ENCODE data around the gene SH3GL1. TPM values are rescaled to one million over a fixed set of nuclear protein-coding genes. Genes with fewer than 3 reads are reported as not detected.

The SH3GL1 gene
- total and polyA plus RNA-seq, 11 donors = 14.4 to 43.6 (median 22.2) TPM

DNA sequence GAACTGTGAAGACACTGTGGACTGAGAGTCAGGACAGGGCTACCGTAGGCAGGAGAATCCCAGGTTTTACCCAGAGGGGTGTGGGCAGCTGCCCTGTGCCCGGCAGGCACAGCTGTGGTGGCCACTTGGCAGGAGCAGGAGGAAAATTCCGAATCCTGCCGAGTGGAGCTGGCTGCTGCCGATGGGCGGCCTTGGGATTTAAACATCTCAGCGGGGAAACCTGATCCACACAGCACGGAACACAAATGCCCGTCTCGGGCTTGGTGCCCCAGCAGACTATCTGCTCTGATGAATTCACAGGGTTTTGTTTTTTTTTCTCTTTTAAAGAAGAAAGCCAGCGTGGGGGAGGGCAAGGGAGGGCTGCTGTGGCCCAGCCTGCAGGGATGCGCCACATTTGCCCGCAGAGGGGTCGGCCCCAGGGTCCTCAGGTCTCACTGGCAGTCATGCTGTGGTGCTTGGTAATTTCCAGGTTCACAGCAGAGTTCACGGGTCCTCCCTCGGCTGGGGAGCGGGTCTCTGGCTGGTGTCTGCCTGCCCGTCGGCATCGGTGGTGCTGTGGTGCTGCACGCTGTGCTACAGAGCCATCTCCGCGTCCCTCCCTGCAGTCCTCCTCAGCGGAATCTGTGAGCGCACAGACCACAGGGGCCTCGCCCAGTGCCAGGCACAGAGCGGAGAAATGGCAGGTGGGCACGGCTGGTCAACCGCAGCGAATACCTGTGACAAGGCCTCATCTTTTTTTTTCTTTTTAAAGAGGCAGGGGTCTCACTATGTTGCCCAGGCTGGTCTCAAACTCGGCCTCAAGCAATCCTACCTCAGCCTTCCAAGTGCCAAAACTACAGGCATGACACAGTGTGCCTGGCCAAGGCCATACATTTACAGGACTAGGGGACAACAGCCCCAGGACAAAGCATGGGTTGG is 28.8 kb downstream of the SH3GL1 start:
- ATAC-seq = no peak
- no peak for TF ChIP-seq POLR2A (IDR thresholded peaks at IDR 0.05)
- TF ChIP-seq, protein P1, sequence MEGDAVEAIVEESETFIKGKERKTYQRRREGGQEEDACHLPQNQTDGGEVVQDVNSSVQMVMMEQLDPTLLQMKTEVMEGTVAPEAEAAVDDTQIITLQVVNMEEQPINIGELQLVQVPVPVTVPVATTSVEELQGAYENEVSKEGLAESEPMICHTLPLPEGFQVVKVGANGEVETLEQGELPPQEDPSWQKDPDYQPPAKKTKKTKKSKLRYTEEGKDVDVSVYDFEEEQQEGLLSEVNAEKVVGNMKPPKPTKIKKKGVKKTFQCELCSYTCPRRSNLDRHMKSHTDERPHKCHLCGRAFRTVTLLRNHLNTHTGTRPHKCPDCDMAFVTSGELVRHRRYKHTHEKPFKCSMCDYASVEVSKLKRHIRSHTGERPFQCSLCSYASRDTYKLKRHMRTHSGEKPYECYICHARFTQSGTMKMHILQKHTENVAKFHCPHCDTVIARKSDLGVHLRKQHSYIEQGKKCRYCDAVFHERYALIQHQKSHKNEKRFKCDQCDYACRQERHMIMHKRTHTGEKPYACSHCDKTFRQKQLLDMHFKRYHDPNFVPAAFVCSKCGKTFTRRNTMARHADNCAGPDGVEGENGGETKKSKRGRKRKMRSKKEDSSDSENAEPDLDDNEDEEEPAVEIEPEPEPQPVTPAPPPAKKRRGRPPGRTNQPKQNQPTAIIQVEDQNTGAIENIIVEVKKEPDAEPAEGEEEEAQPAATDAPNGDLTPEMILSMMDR (IDR thresholded peaks at IDR 0.05) = no peak
- Histone ChIP-seq H3K4me1 (peaks cover 24 to 96% (median 87%) of the 10 kb centered on the region in 12 donors), H3K27me3 (no peaks in the 10 kb centered on the region), H3K36me3 (peaks cover 0 to 15% (median 0%) of the 10 kb centered on the region in 9 donors), H3K4me3 (no peak overlapping the region), H3K9me3 (no peaks in the 10 kb centered on the region), H3K27ac (peak overlapping the region in 2 of 12 donors; percentile 19 to 94)
- 82 to 91% (median 85%) methylated on average over 23 to 31 of the region's 31 CpGs for WGBS, 4 donors
- DNase-seq = peak in 3 of 5 donors; percentile 19 to 60 (median 47)
- intact Hi-C loops (cut with DNase I) = loop anchor here in 1 of 10 donors (2.0 kb wide), 1 partner anchor 27 kb away; no protein-coding TSS in a partner anchor

DNA sequence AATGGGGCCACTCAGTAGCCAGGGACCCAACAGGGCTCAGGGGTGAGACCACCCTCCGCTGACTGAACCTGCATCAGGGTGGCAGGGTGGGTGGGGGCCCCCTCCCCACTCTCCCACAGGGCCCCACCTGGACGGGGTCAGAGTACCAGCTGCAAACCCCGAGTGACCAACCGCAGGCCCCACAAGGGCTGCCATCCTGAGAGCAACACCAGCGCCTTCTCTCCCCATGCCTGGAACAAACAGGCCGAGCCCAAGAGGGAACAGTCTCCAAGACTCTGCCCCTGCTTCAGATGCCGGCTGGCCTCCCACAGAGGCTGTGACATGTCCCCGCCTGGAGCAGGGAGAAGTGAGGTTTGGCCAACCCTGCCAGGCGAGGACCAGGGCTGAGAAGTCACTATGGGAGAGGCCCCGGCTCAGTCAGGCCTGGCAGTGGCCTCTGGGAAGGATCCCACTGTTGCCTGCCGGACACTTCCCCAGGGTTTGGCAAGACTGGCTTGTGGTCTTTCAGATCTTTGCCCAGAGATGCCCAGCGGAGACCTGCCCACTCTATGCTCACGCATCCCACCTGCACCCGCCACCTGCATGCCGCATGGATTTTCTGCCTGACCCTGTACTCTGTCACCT is 29.8 kb downstream of the SH3GL1 start:
- intact Hi-C loops (cut with DNase I) = no loop called here
- WGBS, 4 donors = 90 to 96% (median 94%) methylated on average over 10 to 15 of the region's 15 CpGs
- TF ChIP-seq, protein P1 (IDR thresholded peaks at IDR 0.05) = no peak
- no peak for TF ChIP-seq POLR2A (IDR thresholded peaks at IDR 0.05)
- peaks cover 0 to 25% (median 6%) of the 10 kb centered on the region in 9 donors for H3K36me3 ChIP-seq
- H3K27ac ChIP-seq = peak overlapping the region in 5 of 12 donors; percentile 19 to 94 (median 74)
- no peak for ATAC-seq
- H3K4me3 ChIP-seq = peak overlapping the region in 2 of 12 donors; percentile 47 to 50
- no peaks in the 10 kb centered on the region for H3K27me3 ChIP-seq
- H3K9me3 ChIP-seq = no peaks in the 10 kb centered on the region
- DNase-seq = peak in 1 of 5 donors; percentile 15
- peaks cover 21 to 86% (median 78%) of the 10 kb centered on the region in 12 donors for H3K4me1 ChIP-seq

DNA sequence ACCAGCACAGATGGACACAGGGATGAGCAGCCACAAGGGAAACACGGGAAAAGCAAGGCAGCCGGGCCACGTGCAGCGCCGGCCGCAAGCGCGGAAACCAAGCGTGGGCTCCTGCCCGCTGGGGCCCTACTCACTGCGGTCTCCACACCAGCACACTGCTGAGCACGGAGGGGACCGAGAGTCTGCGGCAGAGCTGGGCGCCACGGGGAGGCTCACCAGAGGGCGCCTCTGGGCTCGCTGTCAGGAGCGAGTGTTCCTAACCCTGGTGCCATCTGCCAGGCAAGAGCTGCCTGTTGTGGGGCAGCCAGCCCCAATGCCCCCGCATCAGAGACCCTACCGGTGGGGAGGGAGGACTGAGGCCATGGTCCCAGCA is 30.5 kb downstream of the SH3GL1 start:
- DNase-seq (peak in 3 of 5 donors; percentile 51 to 83 (median 65)), ATAC-seq (peak in 2 of 4 donors; percentile 9 to 49)
- no peak for TF ChIP-seq POLR2A (IDR thresholded peaks at IDR 0.05)
- TF ChIP-seq, protein P1 (IDR thresholded peaks at IDR 0.05) = peak; percentile 16 to 62 (median 38)
- Histone ChIP-seq H3K9me3 (no peaks in the 10 kb centered on the region), H3K4me1 (peaks cover 16 to 79% (median 71%) of the 10 kb centered on the region in 12 donors), H3K4me3 (peak overlapping the region in 9 of 12 donors; percentile 23 to 50 (median 38)), H3K27me3 (no peaks in the 10 kb centered on the region), H3K36me3 (peaks cover 0 to 32% (median 13%) of the 10 kb centered on the region in 9 donors), H3K27ac (peak overlapping the region in 11 of 12 donors; percentile 58 to 94 (median 76))
- intact Hi-C loops (cut with DNase I) = loop anchor here in 1 of 10 donors (2.0 kb wide), 1 partner anchor 31 kb away; the partner anchor contains the start of gene SH3GL1
- WGBS, 4 donors = 35 to 58% (median 41%) methylated on average over 6 to 21 of the region's 21 CpGs
